Measurements from ENCODE around the gene PFKP. TPM values are rescaled to one million over a fixed set of nuclear protein-coding genes. Genes with fewer than 3 reads are reported as not detected.

PFKP gene
- total and polyA plus RNA-seq, 4 donors: 15.1 to 49.8 (median 31.8) TPM

- Histone ChIP-seq H3K27ac (ENCODE audit: low read depth in 1 of 2, low read length in 1 of 2) (peak within 1 kb of the TSS; percentile 87 to 96), H3K4me3 (peak within 1 kb of the TSS; percentile 76), H3K27me3 (ENCODE audit: control insufficient read depth in 3 of 3, insufficient read depth in 3 of 3, low read length in 2 of 3) (no peaks in the 10 kb centered on the region), H3K36me3 (ENCODE audit: control insufficient read depth in 4 of 4, insufficient read depth in 4 of 4, low read length in 4 of 4) (peaks cover 0 to 17% (median 9%) of the 10 kb centered on the region in 4 donors), H3K9me3 (ENCODE audit: control insufficient read depth in 4 of 4, insufficient read depth in 3 of 4, low read length in 3 of 4) (no peaks in the 10 kb centered on the region), H3K4me1 (ENCODE audit: control insufficient read depth in 5 of 5, insufficient read depth in 5 of 5, low read length in 5 of 5) (peaks cover 0 to 11% (median 0%) of the 10 kb centered on the region in 5 donors), H3K9ac (ENCODE audit: insufficient read depth in 1 of 2, low read length in 2 of 2) (peak within 1 kb of the TSS; percentile 65)
- 0% methylated on average over 70 to 73 of the region's 73 CpGs for WGBS, 2 donors
- peak; percentile 98 to 99 (median 99) for DNase-seq
- ATAC-seq (ENCODE audit: insufficient read depth, low FRiP score): peak; percentile 92
- TF ChIP-seq, protein P1, sequence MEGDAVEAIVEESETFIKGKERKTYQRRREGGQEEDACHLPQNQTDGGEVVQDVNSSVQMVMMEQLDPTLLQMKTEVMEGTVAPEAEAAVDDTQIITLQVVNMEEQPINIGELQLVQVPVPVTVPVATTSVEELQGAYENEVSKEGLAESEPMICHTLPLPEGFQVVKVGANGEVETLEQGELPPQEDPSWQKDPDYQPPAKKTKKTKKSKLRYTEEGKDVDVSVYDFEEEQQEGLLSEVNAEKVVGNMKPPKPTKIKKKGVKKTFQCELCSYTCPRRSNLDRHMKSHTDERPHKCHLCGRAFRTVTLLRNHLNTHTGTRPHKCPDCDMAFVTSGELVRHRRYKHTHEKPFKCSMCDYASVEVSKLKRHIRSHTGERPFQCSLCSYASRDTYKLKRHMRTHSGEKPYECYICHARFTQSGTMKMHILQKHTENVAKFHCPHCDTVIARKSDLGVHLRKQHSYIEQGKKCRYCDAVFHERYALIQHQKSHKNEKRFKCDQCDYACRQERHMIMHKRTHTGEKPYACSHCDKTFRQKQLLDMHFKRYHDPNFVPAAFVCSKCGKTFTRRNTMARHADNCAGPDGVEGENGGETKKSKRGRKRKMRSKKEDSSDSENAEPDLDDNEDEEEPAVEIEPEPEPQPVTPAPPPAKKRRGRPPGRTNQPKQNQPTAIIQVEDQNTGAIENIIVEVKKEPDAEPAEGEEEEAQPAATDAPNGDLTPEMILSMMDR (IDR thresholded peaks at IDR 0.05; ENCODE audit: control extremely low read depth, extremely low read depth): no peak
Measured at GRCh38 chr10:3172446-3173170, 105.3 kb downstream of the PFKP start, which contains the start of gene PITRM1. Gene PITRM1, minus strand, starts transcription at chr10:3172782. Its CDS starts 10 bp downstream, at chr10:3172772.

GRCh38 chr10:3173171-3173878 lies 106.0 kb downstream of the PFKP start:
- DNase-seq (no peak), ATAC-seq (ENCODE audit: insufficient read depth, low FRiP score) (no peak)
- peaks cover 0 to 11% (median 0%) of the 10 kb centered on the region in 5 donors for H3K4me1 ChIP-seq (ENCODE audit: control insufficient read depth in 5 of 5, insufficient read depth in 5 of 5, low read length in 5 of 5)
- H3K9ac ChIP-seq (ENCODE audit: insufficient read depth in 1 of 2, low read length in 2 of 2): no peak overlapping the region
- peaks cover 0 to 12% (median 5%) of the 10 kb centered on the region in 4 donors for H3K36me3 ChIP-seq (ENCODE audit: control insufficient read depth in 4 of 4, insufficient read depth in 4 of 4, low read length in 4 of 4)
- H3K9me3 ChIP-seq (ENCODE audit: control insufficient read depth in 4 of 4, insufficient read depth in 3 of 4, low read length in 3 of 4): no peaks in the 10 kb centered on the region
- no peaks in the 10 kb centered on the region for H3K27me3 ChIP-seq (ENCODE audit: control insufficient read depth in 3 of 3, insufficient read depth in 3 of 3, low read length in 2 of 3)
- peak overlapping the region in 1 of 2 donors; percentile 11 for H3K27ac ChIP-seq (ENCODE audit: low read depth in 1 of 2, low read length in 1 of 2)
- TF ChIP-seq, protein P1 (IDR thresholded peaks at IDR 0.05; ENCODE audit: control extremely low read depth, extremely low read depth): no peak
- H3K4me3 ChIP-seq: no peak overlapping the region
- 46 to 59% methylated on average over 22 to 26 of the region's 26 CpGs for WGBS, 2 donors

GRCh38 chr10:3178042-3178441 lies 110.7 kb downstream of the PFKP start:
- 77 to 84% methylated on average over 5 of the region's 5 CpGs for WGBS, 2 donors
- TF ChIP-seq, protein P1 (IDR thresholded peaks at IDR 0.05; ENCODE audit: control extremely low read depth, extremely low read depth): no peak

More at GRCh38 chr10:3178042-3178441, 110.7 kb downstream of the PFKP start:
- Histone ChIP-seq H3K36me3 (ENCODE audit: control insufficient read depth in 4 of 4, insufficient read depth in 4 of 4, low read length in 4 of 4) (no peaks in the 10 kb centered on the region), H3K27ac (ENCODE audit: low read depth in 1 of 2, low read length in 1 of 2) (no peak overlapping the region), H3K4me1 (ENCODE audit: control insufficient read depth in 5 of 5, insufficient read depth in 5 of 5, low read length in 5 of 5) (peaks cover 0 to 6% (median 0%) of the 10 kb centered on the region in 5 donors), H3K9me3 (ENCODE audit: control insufficient read depth in 4 of 4, insufficient read depth in 3 of 4, low read length in 3 of 4) (no peaks in the 10 kb centered on the region), H3K4me3 (no peak overlapping the region), H3K27me3 (ENCODE audit: control insufficient read depth in 3 of 3, insufficient read depth in 3 of 3, low read length in 2 of 3) (no peaks in the 10 kb centered on the region), H3K9ac (ENCODE audit: insufficient read depth in 1 of 2, low read length in 2 of 2) (no peak overlapping the region)
- ATAC-seq (ENCODE audit: insufficient read depth, low FRiP score): no peak
- DNase-seq: no peak

Measured in lung (tissue), 12 donors.